ENCODE data around the gene FAM20A.
"Not testable (repeated sequence)": the region's sequence is repeated elsewhere in the genome, so short reads cannot be mapped to it uniquely, and the experiment has no call there.

FAM20A gene

DNA sequence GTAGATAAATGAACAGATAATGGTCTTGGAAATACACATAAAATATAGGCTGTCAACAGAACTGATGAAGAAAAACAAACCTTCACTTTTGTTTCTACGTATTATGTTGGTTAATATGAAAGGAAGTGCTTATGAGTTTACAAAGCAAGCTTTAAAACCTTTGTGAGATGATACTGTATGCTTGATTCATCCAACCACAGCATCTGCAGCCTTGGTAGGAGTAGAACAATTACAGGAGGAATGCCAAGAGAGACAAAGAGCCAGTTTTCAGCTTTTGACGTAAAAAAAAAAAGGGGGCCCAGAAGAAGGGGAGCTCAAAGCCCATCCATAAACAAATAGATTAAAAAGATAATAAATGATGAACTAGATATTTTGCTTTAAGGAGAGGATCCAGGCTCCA lies 13.3 kb downstream of the FAM20A start:
- ATAC-seq (no peak), DNase-seq (no peak)
- no peak overlapping the region for H3K27ac Mint-ChIP-seq
- peaks cover 18% of the 10 kb centered on the region for H3K27me3 Mint-ChIP-seq
- H3K9me3 Mint-ChIP-seq = no peaks in the 10 kb centered on the region
- no peak overlapping the region for H3K4me3 Mint-ChIP-seq
- no peaks in the 10 kb centered on the region for H3K4me1 Mint-ChIP-seq
- H3K36me3 Mint-ChIP-seq (ENCODE audit: low read depth) = no peaks in the 10 kb centered on the region

DNA sequence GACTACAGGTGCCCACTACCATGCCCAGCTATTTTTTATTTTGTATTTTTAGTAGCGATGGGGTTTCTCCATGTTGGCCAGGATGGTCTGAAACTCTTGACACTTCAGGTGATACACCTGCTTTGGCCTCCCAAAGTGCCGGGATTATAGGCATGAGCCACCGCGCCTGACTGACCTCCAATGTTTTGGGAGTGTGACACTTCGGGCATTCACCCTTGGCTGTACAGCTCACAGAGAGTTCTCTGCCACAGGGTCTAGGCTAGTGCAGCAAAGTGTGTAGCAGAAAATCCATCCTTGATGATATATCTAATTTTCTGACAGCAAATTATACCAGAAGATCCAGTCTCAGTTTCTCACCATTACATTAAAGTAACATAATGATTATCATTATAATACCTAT lies 14.1 kb downstream of the FAM20A start:
- Mint-ChIP-seq H3K27me3 (peaks cover 14% of the 10 kb centered on the region), H3K36me3 (ENCODE audit: low read depth) (no peaks in the 10 kb centered on the region), H3K27ac (no peak overlapping the region), H3K4me3 (no peak overlapping the region), H3K4me1 (no peaks in the 10 kb centered on the region), H3K9me3 (no peaks in the 10 kb centered on the region)
- ATAC-seq = no peak
- DNase-seq = no peak

DNA sequence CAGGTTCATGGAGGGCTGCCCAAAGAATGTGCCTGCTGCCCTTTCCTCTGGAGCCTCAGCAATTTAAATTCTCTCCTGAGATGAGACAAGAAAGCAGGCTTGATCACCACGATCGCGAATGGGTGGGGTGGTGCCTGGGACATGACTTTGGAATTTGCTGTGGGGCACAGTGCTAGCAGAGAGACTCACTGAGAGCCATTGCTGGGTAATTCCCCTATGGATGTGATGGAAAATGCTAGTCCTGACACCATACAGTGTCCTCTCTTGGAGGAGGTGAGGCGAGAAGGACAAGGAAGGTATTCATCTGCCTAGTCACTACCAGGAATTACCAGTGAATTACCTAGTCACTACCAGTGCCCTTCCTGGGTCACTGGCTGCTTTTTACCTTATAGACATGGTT lies 15.5 kb downstream of the FAM20A start:
- DNase-seq (no peak), ATAC-seq (no peak)
- H3K36me3 Mint-ChIP-seq (ENCODE audit: low read depth) = no peaks in the 10 kb centered on the region
- H3K4me1 Mint-ChIP-seq = no peaks in the 10 kb centered on the region
- H3K27me3 Mint-ChIP-seq = peaks cover 6% of the 10 kb centered on the region
- no peak overlapping the region for H3K27ac Mint-ChIP-seq
- H3K4me3 Mint-ChIP-seq = no peak overlapping the region
- H3K9me3 Mint-ChIP-seq = no peaks in the 10 kb centered on the region

DNA sequence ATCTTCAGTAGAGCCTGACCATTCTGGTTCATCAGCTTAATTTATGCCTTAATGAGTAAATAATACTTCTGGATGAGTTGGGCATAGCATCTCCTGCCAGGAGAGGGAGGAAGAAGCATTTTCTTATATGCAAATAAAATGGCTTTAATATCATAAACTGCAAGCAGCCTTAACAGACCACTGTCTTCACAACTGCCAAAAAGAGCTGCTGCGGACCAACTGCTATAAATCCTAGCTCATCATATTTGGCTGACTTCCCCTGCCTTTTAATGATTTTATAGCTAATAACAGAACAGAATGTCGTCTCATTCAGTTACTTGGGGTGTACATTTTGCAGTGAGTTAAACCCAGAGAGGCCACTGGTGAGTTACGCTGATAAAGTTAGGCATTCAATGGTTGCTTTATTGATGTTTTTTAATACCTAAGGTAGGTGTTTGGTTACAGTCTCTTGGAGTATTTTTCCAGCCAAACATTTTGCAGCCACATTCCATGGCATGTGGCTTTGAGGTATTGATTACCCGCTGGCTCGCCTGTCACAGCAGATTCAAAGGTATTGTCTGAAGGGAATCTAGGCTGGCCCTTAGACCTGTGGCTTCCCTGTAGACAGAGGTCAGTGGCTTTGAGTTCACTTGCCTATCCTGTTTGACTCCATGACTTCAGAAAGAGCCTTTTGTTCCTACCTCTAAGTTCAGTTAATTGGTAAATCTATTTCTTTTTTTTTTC lies 16.4 kb downstream of the FAM20A start:
- H3K27me3 Mint-ChIP-seq = peaks cover 6% of the 10 kb centered on the region

DNA sequence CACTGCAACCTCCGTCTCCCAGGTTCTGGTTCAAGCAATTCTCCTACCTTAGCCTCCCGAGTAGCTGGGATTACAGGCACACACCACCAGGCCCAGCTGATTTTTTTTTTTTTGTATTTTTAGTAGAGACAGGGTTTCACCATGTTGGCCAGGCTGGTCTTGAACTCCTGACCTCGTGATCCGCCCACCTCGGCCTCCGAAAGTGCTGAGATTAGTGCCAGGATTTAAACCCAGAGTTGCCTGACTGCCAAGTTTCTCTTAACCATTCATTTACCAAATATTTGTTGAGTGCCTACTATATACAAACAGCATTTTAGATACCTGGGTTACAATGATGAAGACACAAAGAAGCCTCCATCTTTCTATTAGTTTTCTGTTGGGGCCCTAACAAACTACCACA lies 18.3 kb downstream of the FAM20A start:
- not testable (repeated sequence) for DNase-seq; H3K27me3 Mint-ChIP-seq; H3K27ac Mint-ChIP-seq; H3K4me3 Mint-ChIP-seq; H3K9me3 Mint-ChIP-seq; H3K36me3 Mint-ChIP-seq (ENCODE audit: low read depth); H3K4me1 Mint-ChIP-seq; ATAC-seq

More for the DNA sequence above, 16.4 kb downstream of the FAM20A start:
- DNase-seq (no peak), ATAC-seq (no peak)
- no peak overlapping the region for H3K27ac Mint-ChIP-seq
- H3K36me3 Mint-ChIP-seq (ENCODE audit: low read depth) = no peaks in the 10 kb centered on the region
- H3K9me3 Mint-ChIP-seq = no peaks in the 10 kb centered on the region
- no peaks in the 10 kb centered on the region for H3K4me1 Mint-ChIP-seq
- H3K4me3 Mint-ChIP-seq = no peak overlapping the region

DNA sequence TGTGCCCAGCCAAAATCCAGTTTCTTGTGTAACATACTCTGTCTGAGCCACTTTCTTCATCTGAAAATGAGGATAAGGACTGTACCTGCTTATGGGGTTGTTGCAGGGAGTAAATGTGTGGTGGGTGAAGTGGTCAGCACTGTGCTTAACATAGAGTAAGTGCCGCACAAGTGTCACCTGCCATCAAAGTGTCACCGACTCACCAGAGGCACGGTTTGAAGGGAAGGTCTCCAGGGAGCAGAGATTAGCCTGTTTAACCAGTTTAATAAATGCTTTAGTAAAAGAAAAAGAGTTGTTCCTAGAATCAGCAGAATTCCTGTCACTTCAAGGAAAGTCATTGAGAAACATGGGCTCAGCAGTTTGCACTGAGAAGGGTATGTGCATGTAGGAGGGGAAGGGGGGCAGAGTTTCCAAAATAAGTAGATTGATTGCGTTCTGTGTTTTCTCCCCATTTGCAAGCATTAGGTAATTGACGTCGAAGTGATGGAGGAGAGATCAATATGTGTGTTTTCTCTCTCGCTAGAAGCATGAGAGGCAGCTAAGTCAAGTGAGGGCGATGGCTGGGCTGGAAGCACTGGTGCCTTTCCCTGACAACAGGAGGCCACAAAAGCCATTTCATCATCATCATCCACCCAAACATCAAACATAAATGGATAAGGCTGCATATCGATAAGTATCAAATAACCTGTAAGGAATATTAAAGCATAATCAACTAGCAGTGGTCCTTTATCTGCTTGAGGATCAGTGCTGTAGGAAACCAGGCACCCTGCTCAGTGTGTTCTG lies 19.1 kb downstream of the FAM20A start:
- DNase-seq (no peak), ATAC-seq (no peak)
- no peaks in the 10 kb centered on the region for H3K4me1 Mint-ChIP-seq
- no peak overlapping the region for H3K27ac Mint-ChIP-seq
- H3K4me3 Mint-ChIP-seq = no peak overlapping the region
- H3K9me3 Mint-ChIP-seq = no peaks in the 10 kb centered on the region
- peaks cover 6% of the 10 kb centered on the region for H3K27me3 Mint-ChIP-seq
- H3K36me3 Mint-ChIP-seq (ENCODE audit: low read depth) = no peaks in the 10 kb centered on the region

DNA sequence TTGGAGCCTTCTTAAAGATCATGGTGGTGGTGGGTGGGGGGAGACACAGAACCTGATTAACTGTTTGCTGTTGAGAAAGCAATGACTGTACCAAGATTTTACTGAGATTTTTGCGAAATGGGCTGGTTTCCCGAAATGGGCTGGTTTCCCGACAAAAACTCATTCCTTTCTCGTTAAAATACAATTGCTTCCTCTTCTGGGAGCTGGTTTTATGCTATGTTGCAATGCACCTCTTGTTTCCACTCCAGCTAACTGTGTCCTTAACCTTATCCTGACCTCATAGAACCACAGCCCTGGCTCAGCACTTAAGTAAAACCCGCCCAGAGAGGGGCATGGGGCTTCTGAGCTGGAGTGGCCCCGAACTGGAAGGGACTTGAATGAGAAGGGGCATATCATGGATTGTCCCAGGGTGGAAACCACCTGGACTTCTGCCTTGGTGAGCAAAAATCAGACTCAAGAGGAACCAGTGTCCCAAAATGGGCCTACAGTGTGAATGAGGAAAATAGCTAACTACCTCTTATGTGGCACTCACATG lies 20.9 kb downstream of the FAM20A start:
- ATAC-seq (no peak), DNase-seq (no peak)
- no peak overlapping the region for H3K4me3 Mint-ChIP-seq
- H3K36me3 Mint-ChIP-seq (ENCODE audit: low read depth) = no peaks in the 10 kb centered on the region
- no peak overlapping the region for H3K27ac Mint-ChIP-seq
- H3K9me3 Mint-ChIP-seq = no peaks in the 10 kb centered on the region
- peaks cover 4% of the 10 kb centered on the region for H3K27me3 Mint-ChIP-seq
- no peaks in the 10 kb centered on the region for H3K4me1 Mint-ChIP-seq

DNA sequence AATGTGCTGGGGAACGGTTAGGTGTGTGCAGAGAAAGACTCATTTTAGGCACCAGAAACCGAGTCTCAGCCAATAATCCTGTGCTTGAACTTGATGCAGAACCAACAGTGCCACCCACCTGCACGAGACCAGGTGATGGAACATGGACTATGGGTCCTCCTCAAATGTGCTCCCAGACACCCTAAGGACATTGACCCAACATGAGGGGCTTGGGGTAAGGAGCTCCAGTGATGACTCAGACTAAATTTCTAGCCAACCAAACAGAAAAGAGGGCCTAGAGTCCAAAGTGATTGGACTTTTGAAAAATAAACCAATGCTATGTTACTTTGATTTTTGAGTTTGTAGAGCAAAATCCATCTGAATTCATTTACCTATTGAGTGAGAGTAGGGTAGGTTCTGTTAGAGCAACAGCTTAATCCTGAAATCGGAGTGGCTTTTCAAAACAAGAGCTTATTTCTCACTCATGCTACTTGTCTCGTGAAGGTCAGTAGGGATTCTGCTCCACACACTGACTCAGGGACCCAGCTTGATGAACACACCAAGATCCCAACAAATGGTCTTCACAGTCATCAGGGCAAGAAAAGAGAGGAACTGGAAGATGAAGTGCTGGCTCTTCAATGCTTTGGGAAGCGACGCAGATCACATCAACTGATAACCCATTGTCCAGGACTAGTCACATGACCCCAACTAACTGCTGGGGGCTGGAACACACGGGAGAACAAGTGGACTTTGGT lies 21.8 kb downstream of the FAM20A start:
- Mint-ChIP-seq H3K4me3 (no peak overlapping the region), H3K36me3 (ENCODE audit: low read depth) (no peaks in the 10 kb centered on the region), H3K27me3 (peaks cover 3% of the 10 kb centered on the region), H3K9me3 (no peaks in the 10 kb centered on the region), H3K27ac (no peak overlapping the region), H3K4me1 (no peaks in the 10 kb centered on the region)
- ATAC-seq (no peak), DNase-seq (no peak)

DNA sequence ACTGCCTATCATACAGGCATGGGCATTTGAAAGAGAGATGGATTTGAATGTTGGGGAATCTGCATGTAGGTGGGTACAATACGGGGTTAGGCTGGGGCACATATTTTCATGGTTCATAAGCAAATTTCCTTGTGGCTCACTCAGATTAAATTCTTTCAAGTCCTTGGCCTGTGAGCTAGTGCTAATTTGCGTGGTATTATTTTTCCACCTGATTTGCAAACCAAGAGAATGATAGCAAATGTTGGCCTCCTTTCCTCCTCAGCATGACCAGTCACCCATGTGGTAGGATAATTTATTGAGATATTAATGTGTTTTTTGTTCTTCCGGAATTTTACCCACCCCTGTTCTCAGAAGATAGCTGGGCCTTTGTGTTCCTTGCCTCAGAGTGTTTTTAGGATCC lies 22.9 kb downstream of the FAM20A start:
- ATAC-seq (no peak), DNase-seq (no peak)
- no peaks in the 10 kb centered on the region for H3K9me3 Mint-ChIP-seq
- H3K27ac Mint-ChIP-seq = no peak overlapping the region
- no peaks in the 10 kb centered on the region for H3K36me3 Mint-ChIP-seq (ENCODE audit: low read depth)
- H3K27me3 Mint-ChIP-seq = peaks cover 2% of the 10 kb centered on the region
- H3K4me3 Mint-ChIP-seq = no peak overlapping the region
- no peaks in the 10 kb centered on the region for H3K4me1 Mint-ChIP-seq

DNA sequence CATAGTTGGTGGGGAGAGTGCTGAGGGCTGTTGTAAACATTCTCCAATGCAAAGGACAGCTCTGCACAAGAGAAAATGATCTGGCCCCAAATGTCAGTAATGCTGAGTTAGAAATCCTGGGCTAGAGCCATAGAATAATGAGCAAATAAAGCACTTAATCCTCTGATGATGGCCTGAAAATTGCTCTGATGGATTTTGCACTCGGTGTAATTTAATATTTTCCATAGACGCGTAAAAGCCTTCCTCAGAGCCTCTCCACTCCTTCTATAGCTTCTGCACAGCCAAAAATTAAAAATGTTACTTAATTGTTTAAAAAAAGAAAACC lies 23.7 kb downstream of the FAM20A start:
- ATAC-seq (no peak), DNase-seq (no peak)
- Mint-ChIP-seq H3K36me3 (ENCODE audit: low read depth) (no peaks in the 10 kb centered on the region), H3K27me3 (peaks cover under 1% of the 10 kb centered on the region), H3K4me3 (no peak overlapping the region), H3K4me1 (no peaks in the 10 kb centered on the region), H3K9me3 (no peaks in the 10 kb centered on the region), H3K27ac (no peak overlapping the region)

DNA sequence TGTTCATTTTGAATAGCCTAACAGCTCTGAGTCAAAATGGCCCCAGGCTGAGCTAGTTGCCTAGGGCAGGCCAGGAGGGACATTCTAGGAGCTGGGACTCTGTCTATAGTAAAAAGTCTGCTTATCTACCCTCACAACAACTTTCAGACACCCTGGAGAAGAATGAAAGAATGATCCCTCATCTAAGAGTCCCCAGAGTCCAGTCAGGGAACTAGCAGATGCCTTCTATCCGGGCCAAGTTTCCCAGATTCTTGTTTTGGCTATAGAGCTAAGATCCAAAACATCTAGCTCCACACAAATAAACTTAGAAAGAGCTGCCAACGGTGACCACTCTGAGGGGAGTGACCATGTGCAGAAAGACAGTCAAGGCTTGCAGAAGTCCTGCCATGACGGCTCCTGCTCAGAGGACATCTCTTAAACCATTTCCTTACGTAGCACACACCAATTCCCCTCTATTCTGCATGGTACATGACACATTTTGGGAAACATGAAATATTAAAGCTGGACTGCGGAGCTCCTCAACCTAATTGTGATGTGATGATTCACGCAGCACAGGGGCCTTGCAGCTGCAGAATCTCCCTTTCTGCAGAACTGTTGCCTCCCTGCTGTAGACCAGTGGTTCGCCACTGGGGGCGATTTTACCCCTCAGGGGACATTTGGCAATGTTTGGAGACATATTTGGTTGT lies 24.2 kb downstream of the FAM20A start:
- H3K9me3 Mint-ChIP-seq = no peaks in the 10 kb centered on the region
- H3K4me3 Mint-ChIP-seq = no peak overlapping the region
- no peaks in the 10 kb centered on the region for H3K4me1 Mint-ChIP-seq
- DNase-seq (no peak), ATAC-seq (no peak)
- no peaks in the 10 kb centered on the region for H3K36me3 Mint-ChIP-seq (ENCODE audit: low read depth)
- no peaks in the 10 kb centered on the region for H3K27me3 Mint-ChIP-seq
- no peak overlapping the region for H3K27ac Mint-ChIP-seq

DNA sequence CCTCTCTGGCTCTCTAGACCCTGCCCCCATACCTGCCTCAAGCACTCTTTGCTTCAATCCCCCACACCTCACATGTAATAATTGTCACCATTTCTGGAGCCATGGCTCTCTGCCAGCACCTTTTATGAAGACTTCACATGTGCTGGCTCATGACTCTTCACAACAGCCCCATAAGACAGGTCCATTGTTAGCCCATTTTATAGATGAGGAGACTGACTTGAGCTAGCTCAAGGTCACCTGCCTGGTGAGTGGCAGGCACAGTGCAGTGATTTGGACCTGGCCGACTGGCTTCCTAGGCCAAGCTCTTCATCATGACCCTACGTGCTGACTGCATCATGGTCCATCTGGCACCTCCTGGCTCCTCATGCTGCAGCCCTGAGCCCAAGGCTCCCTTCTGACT lies 25.0 kb downstream of the FAM20A start:
- no peak for ATAC-seq
- no peaks in the 10 kb centered on the region for H3K4me1 Mint-ChIP-seq
- no peak overlapping the region for H3K4me3 Mint-ChIP-seq
- H3K9me3 Mint-ChIP-seq = no peaks in the 10 kb centered on the region
- no peaks in the 10 kb centered on the region for H3K27me3 Mint-ChIP-seq
- H3K27ac Mint-ChIP-seq = no peak overlapping the region
- no peaks in the 10 kb centered on the region for H3K36me3 Mint-ChIP-seq (ENCODE audit: low read depth)
- no peak for DNase-seq

DNA sequence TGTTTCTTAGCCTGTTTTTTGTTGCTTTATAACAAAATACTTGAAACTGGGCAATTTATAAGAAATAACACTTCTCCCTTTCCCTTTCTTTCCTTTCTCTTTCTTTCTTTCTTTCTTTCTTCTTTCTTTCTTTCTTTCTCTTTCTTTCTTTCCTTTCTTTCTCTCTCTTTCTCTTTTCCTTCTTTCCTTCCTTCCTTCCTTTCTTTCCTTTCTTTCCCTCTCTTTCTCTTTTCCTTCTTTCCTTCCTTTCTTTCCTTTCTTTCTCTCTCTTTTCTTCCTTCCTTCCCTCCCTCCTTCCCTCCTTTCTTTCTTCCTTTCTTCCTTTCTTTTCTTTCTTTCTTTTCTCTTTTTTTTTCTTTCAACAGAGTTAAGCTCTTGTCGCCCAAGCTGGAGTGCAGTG lies 27.8 kb downstream of the FAM20A start:
- Mint-ChIP-seq H3K4me1 (no peaks in the 10 kb centered on the region), H3K9me3 (no peaks in the 10 kb centered on the region), H3K4me3 (no peak overlapping the region), H3K27me3 (no peaks in the 10 kb centered on the region), H3K36me3 (ENCODE audit: low read depth) (no peaks in the 10 kb centered on the region), H3K27ac (no peak overlapping the region)
- ATAC-seq (no peak), DNase-seq (no peak)

DNA sequence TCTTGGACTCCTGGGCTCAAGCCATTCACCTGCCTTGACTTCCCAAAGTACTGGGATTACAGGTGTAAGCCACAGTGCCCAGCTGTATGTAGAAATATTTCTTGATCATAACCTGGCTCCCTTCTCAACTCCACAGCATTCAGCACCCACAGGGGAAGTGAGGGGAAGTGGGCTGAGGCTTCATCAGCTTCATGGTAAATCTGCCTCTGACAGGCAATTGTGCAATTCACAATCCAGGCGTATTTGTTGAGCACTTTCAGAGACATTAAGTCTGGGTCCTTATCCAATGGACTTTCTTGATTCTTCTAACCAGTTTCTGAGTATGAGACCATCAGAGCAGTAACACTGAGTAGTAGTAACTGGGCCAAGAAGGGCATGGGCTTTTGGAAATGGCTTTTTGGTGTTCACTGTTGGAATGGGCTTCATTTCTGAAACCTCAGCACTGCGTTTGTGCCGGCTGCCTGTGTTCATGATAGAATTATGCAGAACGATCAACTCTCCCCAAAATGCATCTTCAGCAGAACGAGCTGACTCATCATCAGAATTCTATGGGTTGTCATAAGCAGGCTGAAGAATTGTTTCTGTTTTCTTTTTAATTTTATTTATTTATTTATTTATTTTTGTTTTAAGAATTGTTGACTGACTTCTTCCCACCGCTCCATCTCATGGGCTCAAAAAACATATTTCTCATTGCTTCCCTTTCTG lies 28.9 kb downstream of the FAM20A start:
- no peak for ATAC-seq
- Mint-ChIP-seq H3K27ac (no peak overlapping the region), H3K27me3 (no peaks in the 10 kb centered on the region), H3K4me3 (no peak overlapping the region), H3K4me1 (no peaks in the 10 kb centered on the region), H3K9me3 (no peaks in the 10 kb centered on the region), H3K36me3 (ENCODE audit: low read depth) (no peaks in the 10 kb centered on the region)
- DNase-seq = no peak

Measured in activated naive CD8-positive, alpha-beta T cell treated with anti-CD3 and anti-CD28 coated beads, Interleukin-2, amount 50 U/mL, for 24 hours (primary cell).